H1 (cell line): ENCODE results near the gene SLC19A1. TPM values are rescaled to one million over a fixed set of nuclear protein-coding genes. Genes with fewer than 3 reads are reported as not detected.

Experiments
- BACH1 ChIP-seq: IDR thresholded peaks from 2 replicates; pipeline ENCODE4 v1.6.1; 2012; ENCODE audit warnings: low read length, improper control_type of control experiment
- CBX8 ChIP-seq: fragments of 300-800, 300-1000 bp; sonication (generic); IDR thresholded peaks from 2 replicates; pipeline ENCODE4 v1.7.1; 2016; ENCODE audit warnings: low read depth, low read length, borderline replicate concordance
- CHD2 ChIP-seq: IDR thresholded peaks from 2 replicates; pipeline ENCODE4 v1.6.1; 2012; ENCODE audit warnings: low read length, improper control_type of control experiment
- CHD7 ChIP-seq: fragments of 300-600 bp; sonication (generic); IDR thresholded peaks from 2 replicates; pipeline ENCODE4 v1.7.1; 2012; ENCODE audit warnings: low read length, moderate library complexity, mild to moderate bottlenecking, inconsistent platforms; ENCODE audit not compliant: insufficient replicate concordance
- CTCF ChIP-seq, 3 experiments: IDR thresholded peaks; 1 replicate in 2 of 3; 2 replicates in 1 of 3; pipeline versions ENCODE4 v1.5.1 to v1.6.1; 2011; ENCODE audit warnings: low read length in 3 of 3, mild to moderate bottlenecking in 3 of 3, inconsistent platforms in 2 of 3, low read depth in 1 of 3, moderate library complexity in 1 of 3; ENCODE audit not compliant: insufficient read depth in 1 of 3; ENCODE audit errors: control extremely low read depth in 1 of 3
- E2F6 ChIP-seq: IDR thresholded peaks from 2 replicates; pipeline ENCODE4 v1.6.1; 2012; ENCODE audit warnings: inconsistent platforms
- GTF2F1 ChIP-seq: IDR thresholded peaks from 2 replicates; pipeline ENCODE4 v1.6.1; 2012; ENCODE audit warnings: low read depth, low read length, improper control_type of control experiment, borderline replicate concordance
- polyA plus RNA-seq, 7 experiments: library from polyadenylated mRNA; depleted of rRNA in 3 of 7; stranded (reverse) in 5 of 7; unstranded in 2 of 7; fragments of >200 nt in 5 of 7; fragments of 200-250 nt in 2 of 7; gene quantifications; 1 replicate in 5 of 7; 2 replicates in 1 of 7; 4 replicates in 1 of 7; pipeline versions ENCODE4 v1.2.1 to v1.2.3, GENCODE V29; 2011 to 2013; ENCODE audit warnings: missing spikeins in 2 of 7, mixed read lengths in 2 of 7
- total RNA-seq: library from RNA; stranded (reverse); fragmentation: NEBNext Ultra II Directional; extraction: Animal tissue kit (Norgen Biotek cat#: 25700); gene quantifications from 2 replicates; pipeline ENCODE4 v1.2.1, GENCODE V29; 2021

SLC19A1 gene
- total and polyA plus RNA-seq, 2 of the 8 experiments (the other 6 are each of a cell fraction or from before 2014, with no cell fraction given), result 31.6 to 43.8 TPM

- TF ChIP-seq CHD7 (no peak), BACH1 (no peak), CHD2 (no peak), GTF2F1 (no peak), CBX8 (no peak), CTCF (IDR thresholded peaks at IDR 0.05; ENCODE audit: control extremely low read depth in 1 of 3, insufficient read depth in 1 of 3, low read depth in 1 of 3, low read length in 3 of 3) (no peak), E2F6 (no peak)
Measured at GRCh38 chr21:45570826-45571601, 28.8 kb upstream of the SLC19A1 start (continued).
